Measurements from ENCODE around the gene BHLHA9.
A peak's percentile ranks its signal among the peaks of the same experiment; 100 is the strongest.

BHLHA9 gene

DNA sequence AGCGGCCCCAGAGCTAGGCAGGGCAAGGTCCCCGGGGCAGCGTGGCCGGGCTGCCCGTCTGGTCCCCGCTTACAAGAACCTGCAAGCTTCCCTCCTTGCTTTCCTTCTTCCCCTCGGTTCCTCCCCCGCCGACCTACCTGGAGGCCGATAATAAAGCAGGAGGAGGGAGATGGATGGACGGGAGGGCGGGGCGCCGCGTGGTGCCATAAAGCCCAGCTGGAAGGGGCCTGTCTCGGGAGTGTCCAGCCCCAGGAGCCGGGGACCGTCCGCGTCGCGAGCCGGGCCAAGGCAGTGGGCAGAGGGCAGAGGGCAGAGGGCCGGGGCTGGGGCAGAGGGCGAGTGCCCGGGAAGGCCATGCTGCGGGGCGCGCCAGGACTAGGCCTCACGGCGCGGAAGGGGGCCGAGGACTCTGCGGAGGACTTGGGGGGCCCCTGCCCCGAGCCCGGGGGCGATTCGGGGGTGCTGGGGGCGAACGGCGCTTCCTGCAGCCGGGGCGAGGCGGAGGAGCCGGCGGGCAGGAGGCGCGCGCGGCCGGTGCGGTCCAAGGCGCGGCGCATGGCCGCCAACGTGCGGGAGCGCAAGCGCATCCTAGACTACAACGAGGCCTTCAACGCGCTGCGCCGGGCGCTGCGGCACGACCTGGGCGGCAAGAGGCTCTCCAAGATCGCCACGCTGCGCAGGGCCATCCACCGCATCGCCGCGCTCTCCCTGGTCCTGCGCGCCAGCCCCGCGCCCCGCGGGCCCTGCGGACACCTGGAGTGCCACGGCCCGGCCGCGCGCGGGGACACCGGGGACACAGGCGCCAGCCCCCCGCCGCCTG is at the start of gene BHLHA9:
Gene BHLHA9 (plus strand): TSS at position 235 of the 820 bp plus-strand sequence. CDS start 120 bp downstream, at position 355.
- no peak within 1 kb of the TSS for H3K4me3 ChIP-seq (ENCODE audit: low read length)
- no peak for TF ChIP-seq ZNF274 (IDR thresholded peaks at IDR 0.05; ENCODE audit: low read depth, low read length)

DNA sequence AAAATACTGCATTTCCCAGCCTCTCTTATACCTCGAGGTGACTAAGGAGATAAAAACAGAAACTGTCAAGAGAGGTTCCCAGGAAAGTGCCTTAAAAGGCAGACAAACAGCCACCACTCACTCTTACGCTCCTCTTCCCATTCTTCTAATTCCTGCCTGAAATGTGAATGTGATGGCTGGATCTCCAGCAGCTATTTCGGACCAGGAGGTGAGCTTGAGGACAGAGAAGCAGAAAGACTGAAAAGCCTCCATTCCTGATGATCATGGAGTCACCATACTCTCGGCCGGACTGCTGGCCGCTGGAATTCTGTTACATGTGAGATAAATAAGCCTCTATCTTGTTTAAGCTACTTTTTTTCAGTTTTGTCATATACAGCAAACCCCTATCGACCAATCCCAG is 49.0 kb upstream of the BHLHA9 start:
- H3K4me3 ChIP-seq (ENCODE audit: low read length), result no peak overlapping the region
- no peak for TF ChIP-seq ZNF274 (IDR thresholded peaks at IDR 0.05; ENCODE audit: low read depth, low read length)

DNA sequence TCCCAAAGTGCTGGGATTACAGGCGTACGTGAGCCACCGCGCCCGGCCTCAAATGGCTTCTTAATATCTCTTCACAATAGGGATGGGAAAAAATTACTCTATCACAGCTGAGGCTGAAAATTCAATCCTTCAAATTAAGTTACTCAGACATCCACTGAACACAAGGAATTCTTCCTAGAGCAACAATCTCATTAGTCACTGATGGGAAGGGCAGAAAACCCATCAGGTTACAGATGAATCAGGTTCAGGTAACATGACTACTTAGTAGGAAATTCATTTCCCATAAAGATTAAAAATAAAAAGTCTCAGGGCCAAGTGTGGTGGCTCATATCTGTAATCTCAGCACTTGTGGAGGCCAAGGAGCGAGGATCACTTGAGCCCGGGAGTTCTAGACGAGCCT is 47.9 kb upstream of the BHLHA9 start:
- no peak for TF ChIP-seq ZNF274 (IDR thresholded peaks at IDR 0.05; ENCODE audit: low read depth, low read length)
- no peak overlapping the region for H3K4me3 ChIP-seq (ENCODE audit: low read length)

DNA sequence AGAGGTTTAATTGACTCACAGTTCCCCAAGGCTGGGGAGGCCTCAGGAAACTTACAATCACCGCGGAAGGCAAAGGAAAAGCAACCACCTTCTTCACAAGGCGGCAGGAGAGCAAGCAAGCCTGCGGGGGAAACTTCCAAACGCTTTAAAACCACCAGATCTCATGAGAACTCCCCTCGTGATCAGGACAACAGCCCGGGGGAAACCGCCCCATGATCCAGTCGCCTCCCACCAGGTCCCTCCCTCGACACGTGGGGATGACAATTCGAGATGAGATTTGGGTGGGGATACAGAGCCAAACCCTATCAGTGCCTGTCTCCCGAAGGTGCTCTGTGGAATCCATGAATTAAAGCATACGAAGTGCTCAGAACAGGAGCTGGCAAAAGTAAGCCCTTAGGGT is 46.6 kb upstream of the BHLHA9 start:
- TF ChIP-seq ZNF274 (IDR thresholded peaks at IDR 0.05; ENCODE audit: low read depth, low read length), result no peak
- H3K4me3 ChIP-seq (ENCODE audit: low read length), result no peak overlapping the region

DNA sequence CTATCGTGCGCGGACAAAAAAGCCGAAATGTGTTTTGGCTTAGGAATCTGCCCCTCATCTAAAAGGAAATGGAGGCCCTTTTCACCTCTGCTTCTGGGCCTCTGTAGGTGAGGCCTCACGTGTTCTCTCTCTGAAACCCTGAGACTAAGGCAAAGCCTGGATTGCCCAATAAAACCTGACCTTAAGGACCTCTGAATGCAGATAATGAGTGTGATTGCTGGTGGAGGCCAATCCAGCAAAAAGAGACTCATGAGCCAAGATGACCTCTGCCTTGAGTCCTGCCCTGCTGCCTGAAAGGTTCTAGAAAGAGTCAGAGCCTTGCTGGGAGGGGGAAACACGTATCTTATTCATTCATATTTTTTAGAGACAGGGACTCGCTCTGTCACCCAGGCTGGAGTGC is 45.9 kb upstream of the BHLHA9 start:
- TF ChIP-seq ZNF274 (IDR thresholded peaks at IDR 0.05; ENCODE audit: low read depth, low read length), result no peak

DNA sequence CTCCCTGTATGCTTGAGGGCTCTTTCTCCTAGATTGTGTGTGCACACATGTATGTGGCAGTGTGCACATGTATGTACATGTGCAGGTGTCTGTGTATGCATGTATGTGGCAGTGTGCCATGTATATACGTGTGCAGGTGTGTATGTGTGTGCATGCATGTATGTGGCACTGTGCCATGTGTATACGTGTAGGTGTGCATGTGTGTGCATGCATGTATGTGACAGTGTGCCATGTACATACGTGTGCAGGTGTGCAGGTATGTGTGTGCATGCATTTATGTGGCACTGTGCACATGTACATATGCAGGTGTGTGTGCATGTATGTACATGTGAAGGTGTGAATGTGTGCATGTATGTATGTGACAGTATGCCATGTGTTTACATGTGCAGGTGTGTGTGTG is 43.9 kb upstream of the BHLHA9 start:
- no peak for TF ChIP-seq ZNF274 (IDR thresholded peaks at IDR 0.05; ENCODE audit: low read depth, low read length)
- H3K4me3 ChIP-seq (ENCODE audit: low read length), result no peak overlapping the region

More for the DNA sequence above, 45.9 kb upstream of the BHLHA9 start:
- H3K4me3 ChIP-seq (ENCODE audit: low read length), result no peak overlapping the region

DNA sequence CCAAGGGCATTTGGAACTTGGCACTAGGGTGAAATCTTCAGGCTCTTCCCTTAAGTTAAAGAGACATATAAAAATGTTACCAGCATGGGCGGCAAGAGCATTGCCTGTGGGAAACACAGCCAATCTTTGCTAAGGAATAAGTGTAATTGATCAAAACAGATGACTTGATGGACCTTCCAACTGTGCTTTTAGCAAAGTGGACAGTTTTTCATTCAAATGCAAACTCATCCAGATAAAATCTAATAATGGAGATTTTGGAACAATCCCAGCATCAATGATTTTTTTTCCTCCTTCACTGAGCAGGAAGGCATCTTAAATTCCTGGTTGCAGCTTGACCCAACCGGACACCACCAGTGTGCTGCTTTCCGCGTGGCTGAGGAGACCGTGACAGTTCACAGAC is 42.9 kb upstream of the BHLHA9 start:
- peak overlapping the region; percentile 79 for H3K4me3 ChIP-seq (ENCODE audit: low read length)

DNA sequence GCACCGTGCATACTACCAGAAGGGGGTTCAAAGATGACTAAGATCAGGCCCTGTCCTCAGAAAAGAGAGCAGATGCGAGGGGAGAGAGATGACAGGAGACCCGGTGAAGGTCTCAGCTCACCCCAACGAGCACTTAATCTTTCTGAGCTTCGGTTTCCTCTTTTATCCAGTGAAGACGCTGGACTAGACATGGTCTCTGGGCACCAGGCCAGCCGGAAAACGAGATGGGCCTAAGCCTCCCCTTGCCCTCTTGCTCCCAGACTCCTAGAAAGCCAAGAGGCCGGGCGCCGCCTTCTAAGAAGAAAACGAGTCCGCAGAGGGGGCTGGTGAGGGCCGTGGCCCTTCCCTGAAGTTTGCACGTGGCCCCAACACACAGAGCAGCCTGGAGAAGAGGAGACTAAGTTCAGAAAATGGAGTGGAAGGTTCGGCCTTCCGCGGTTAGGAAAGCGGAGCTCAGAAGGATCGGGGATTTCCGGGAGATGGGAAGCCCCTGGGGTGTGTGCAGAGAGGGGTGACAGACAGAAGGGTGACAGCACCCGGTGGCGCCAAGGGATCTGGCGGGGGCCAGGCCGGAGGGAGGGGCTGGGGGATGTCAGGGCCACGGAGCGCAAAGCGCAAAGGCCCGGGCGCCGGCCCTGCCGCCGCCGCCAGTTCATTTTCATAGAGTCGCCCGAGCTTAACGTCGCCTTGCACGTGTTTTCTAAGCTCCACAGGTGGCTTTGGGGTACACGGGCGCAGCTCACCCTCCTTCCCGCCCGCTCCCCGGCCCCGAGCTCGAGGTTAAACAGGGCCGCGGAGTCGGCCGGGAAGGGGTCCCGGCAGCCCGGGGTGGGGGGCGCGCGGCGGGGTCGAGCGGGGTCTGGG is 42.1 kb upstream of the BHLHA9 start:
- TF ChIP-seq ZNF274 (IDR thresholded peaks at IDR 0.05; ENCODE audit: low read depth, low read length), result no peak
- H3K4me3 ChIP-seq (ENCODE audit: low read length), result peak overlapping the region; percentile 79

More for the DNA sequence above, 42.9 kb upstream of the BHLHA9 start:
- no peak for TF ChIP-seq ZNF274 (IDR thresholded peaks at IDR 0.05; ENCODE audit: low read depth, low read length)

DNA sequence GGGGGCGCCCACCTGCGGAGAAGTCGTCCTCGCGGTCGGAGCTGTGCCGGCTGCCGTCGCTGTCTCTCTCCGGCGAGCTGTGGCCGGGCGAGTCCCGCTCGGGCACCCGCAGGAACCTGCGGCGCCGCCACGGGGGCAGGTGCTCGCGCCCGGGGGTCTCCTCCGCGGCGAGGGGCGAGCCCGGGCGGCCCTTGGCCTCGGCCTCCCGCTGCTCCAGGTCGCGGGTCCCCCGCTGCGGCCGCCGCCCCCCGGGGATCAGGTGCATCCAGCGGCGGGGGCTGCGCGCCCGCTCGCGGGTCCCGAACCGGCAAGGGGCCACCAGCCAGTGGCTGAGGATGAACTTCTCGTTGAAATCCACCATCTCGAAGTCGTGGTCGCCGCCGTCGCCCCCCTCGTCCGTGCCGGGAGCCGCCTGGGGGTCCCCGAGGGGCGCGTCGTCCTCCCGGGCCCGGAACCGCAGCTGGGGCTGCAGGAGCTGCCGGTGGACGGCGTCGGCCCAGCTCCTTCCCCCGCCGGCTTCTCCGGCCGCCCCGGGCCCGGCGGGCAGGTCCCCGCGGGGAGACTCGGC is 41.4 kb upstream of the BHLHA9 start:
- TF ChIP-seq ZNF274 (IDR thresholded peaks at IDR 0.05; ENCODE audit: low read depth, low read length), result no peak
- H3K4me3 ChIP-seq (ENCODE audit: low read length), result peak overlapping the region; percentile 79

DNA sequence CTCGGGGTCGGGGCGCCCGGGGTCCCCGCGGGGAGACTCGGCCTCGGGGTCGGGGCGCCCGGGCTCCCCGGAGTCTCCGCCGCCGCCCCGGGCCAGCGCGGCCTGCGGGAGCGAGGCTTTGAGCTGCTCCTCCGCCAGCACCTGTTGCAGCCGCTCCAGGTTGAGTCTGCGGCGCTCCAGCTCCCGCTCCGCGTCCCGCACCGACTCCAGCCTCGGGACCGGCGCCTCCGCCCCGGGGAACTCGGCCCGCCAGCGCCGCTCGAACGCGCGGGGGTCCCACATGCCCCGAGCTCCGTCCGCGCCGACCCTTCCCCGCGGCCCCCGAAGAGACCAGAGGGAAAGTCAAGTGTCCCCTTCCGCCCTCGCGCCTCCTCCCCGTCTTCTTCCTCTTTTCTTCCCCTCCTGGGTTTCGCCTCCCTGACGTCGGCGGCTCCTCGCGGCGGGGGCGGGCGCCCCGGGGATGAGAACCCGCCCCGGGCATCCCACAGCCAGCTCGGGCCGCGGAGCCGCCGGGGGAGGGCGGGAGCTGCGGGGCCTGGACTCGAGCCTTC is 40.8 kb upstream of the BHLHA9 start:
- H3K4me3 ChIP-seq (ENCODE audit: low read length), result peak overlapping the region; percentile 79
- TF ChIP-seq ZNF274 (IDR thresholded peaks at IDR 0.05; ENCODE audit: low read depth, low read length), result no peak

DNA sequence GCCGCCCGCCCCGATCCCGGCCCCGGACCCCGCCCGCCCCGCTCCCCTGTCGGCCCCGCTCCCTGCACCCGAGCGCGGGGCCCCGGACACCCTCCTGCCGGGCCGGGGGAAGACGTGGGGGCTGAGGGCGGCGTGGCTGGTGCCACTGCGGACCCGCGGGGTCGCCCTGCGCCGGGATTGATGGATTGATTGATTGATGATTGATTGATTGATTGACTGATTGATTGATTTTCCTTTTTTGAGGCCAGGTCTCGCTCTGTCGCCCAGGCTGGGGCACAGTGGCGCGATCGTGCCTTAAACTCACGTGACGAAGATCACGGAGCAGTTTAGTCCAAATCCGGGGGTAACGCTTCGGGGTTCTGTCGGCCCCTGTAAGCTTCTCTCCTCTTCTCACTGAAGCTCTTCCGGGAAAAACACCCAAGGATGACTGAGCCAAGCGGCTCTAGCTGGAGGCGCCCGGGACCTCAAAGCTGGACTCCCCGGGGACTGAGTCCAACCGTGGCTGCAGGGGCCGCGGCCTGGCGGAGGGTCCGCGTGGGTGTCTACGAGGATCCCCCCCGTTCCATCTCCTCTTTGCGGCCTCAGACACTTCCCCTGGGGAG is 40.2 kb upstream of the BHLHA9 start:
- no peak for TF ChIP-seq ZNF274 (IDR thresholded peaks at IDR 0.05; ENCODE audit: low read depth, low read length)
- peak overlapping the region; percentile 65 for H3K4me3 ChIP-seq (ENCODE audit: low read length)

DNA sequence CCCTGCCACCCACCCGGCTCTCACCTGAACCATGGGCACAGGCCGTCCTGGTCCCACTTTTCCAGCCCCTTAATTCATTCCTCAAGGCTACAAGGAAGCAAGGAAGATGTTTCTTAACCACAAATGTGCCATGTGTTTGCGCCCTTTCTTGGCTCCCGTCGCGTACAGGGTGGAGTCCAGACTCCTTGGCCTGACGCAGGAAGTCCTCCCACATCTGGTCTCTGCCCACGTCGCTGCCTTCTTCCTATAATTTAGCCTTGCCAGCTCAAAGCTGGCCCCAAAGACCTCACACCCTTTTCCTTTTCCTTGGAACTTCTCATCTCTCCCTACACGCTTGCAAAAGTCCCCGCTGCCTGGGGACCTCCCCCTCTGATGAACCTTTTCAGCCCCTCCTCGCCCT is 38.8 kb upstream of the BHLHA9 start:
- H3K4me3 ChIP-seq (ENCODE audit: low read length), result no peak overlapping the region
- TF ChIP-seq ZNF274 (IDR thresholded peaks at IDR 0.05; ENCODE audit: low read depth, low read length), result no peak

DNA sequence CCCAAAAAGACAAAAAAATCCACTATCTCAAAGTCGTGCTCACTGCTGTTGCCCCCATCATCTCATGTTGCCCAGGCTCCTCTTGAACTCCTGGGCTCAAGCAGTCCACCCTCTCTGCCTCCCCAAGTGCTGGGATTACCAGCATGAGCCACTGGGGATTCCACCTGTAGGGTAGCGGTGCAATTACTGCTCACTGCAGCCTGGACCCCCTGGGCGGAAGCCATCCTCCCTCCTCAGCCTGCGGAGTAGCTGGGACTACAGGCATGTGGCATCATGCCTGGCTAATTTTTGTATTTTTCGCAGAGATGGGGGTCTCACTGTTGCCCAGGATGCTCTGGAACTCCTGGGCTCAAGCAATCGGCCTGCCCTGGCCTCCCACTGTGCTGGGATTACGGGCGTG is 37.9 kb upstream of the BHLHA9 start:
- TF ChIP-seq ZNF274 (IDR thresholded peaks at IDR 0.05; ENCODE audit: low read depth, low read length), result no peak
- no peak overlapping the region for H3K4me3 ChIP-seq (ENCODE audit: low read length)

DNA sequence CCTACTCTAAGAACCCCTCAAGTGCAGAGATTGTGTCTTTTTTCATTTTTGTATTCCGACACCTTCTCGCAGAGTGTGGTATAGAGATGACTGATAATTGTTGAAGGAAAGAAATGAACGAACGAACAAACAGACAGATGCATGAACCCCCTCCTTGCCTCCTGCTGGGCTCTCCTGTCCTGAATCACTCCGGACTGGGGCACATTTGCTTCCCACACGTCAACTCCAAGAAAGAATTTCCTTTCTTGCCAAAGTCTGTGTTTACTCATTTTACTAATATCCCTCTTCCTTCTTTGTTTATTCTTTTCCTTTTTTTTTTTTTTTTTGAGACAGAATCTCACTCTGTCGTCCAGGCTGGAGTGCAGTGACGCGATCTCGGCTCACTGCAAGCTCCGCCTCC is 37.5 kb upstream of the BHLHA9 start:
- no peak overlapping the region for H3K4me3 ChIP-seq (ENCODE audit: low read length)
- no peak for TF ChIP-seq ZNF274 (IDR thresholded peaks at IDR 0.05; ENCODE audit: low read depth, low read length)
